Endothelial cell of umbilical vein (primary cell): ENCODE measurements around the gene TSPEAR. TPM values are rescaled to one million over a fixed set of nuclear protein-coding genes. Genes with fewer than 3 reads are reported as not detected.

Experiments used
- BruUV-seq: library from RNA; stranded (reverse); fragments of 400-500 nt; replicated peaks from 2 replicates; lab custom pipeline; 2021; lab: Mats Ljungman, UMichigan
- CTCF ChIA-PET: fragments of 300-600, 350-600 bp; sonication (Branson Sonifier 250); formaldehyde crosslinking; loops from one replicate; lab custom pipeline; 2021; ENCODE audit warnings: antibody characterized with exemption, inconsistent platforms; lab: Charles Lee
- POLR2A ChIA-PET: fragments of 300-600, 350-600 bp; sonication (Branson Sonifier 250); formaldehyde crosslinking; loops from one replicate; lab custom pipeline; 2021; ENCODE audit warnings: antibody characterized with exemption, inconsistent platforms; lab: Charles Lee
- DNase-seq: peaks from one replicate; pipeline ENCODE4 v3.0.0-alpha.2; 2011; ENCODE audit warnings: low read depth, low spot score
- FAIRE-seq: peaks from 2 replicates; lab custom pipeline; 2011; peaks lifted over from hg19 to GRCh38; lab: Jason Lieb, UNC
- H2AFZ ChIP-seq: 2 replicates; pipeline ENCODE4 v1.6.0; 2012; ENCODE audit warnings: low read depth, low read length, control low read depth, inconsistent platforms
- H3K27ac ChIP-seq: 2 replicates; pipeline ENCODE4 v1.5.1; 2011; ENCODE audit warnings: low read depth, mild to moderate bottlenecking, control low read depth, low read length, moderate library complexity; ENCODE audit not compliant: insufficient read depth
- H3K27me3 ChIP-seq, 2 experiments: 2 replicates each; pipeline versions ENCODE4 v1.6.0 to v1.6.1; 2011; ENCODE audit warnings: low read length in 2 of 2, mixed read lengths in 1 of 2; ENCODE audit not compliant: control insufficient read depth in 2 of 2, insufficient read depth in 2 of 2
- H3K36me3 ChIP-seq, 2 experiments: 2 replicates in 1 of 2; 3 replicates in 1 of 2; pipeline ENCODE4 v1.5.1; 2011; ENCODE audit warnings: low read length in 2 of 2, mild to moderate bottlenecking in 1 of 2, moderate library complexity in 1 of 2; ENCODE audit not compliant: control insufficient read depth in 2 of 2, insufficient read depth in 2 of 2; ENCODE audit errors: extremely low read depth in 1 of 2
- H3K4me1 ChIP-seq: 3 replicates; pipeline ENCODE4 v1.5.1; 2011; ENCODE audit warnings: mild to moderate bottlenecking, low read length; ENCODE audit not compliant: control insufficient read depth, insufficient read depth; ENCODE audit errors: extremely low read depth
- H3K4me2 ChIP-seq: 2 replicates; pipeline ENCODE4 v1.6.1; 2011; ENCODE audit warnings: low read length, control low read depth, mixed read lengths; ENCODE audit not compliant: insufficient read depth
- H3K4me3 ChIP-seq, 3 experiments: fragments of 200-600 bp in 1 of 3; sonication (generic), shearing (Covaris generic) in 1 of 3; replicated peaks in 1 of 3; 2 replicates each; pipeline ENCODE4 v1.5.1; 2011 to 2016; ENCODE audit warnings: control low read depth in 3 of 3, low read length in 3 of 3, mild to moderate bottlenecking in 2 of 3, inconsistent platforms in 1 of 3, low read depth in 1 of 3, moderate library complexity in 1 of 3; ENCODE audit not compliant: insufficient read depth in 1 of 3
- H3K79me2 ChIP-seq: 2 replicates; pipeline ENCODE4 v1.6.0; 2012; ENCODE audit warnings: low read length, inconsistent platforms; ENCODE audit not compliant: control insufficient read depth, insufficient read depth
- H3K9ac ChIP-seq: replicated peaks from 2 replicates; pipeline ENCODE3; 2011; ENCODE audit warnings: low read length, control low read depth; ENCODE audit not compliant: insufficient read depth; ENCODE audit errors: extremely low read depth
- H3K9me1 ChIP-seq: replicated peaks from 3 replicates; pipeline ENCODE4 v1.6.0; 2011; ENCODE audit warnings: mild to moderate bottlenecking, low read length; ENCODE audit not compliant: control insufficient read depth, insufficient read depth; ENCODE audit errors: extremely low read depth
- H3K9me3 ChIP-seq: replicated peaks from 2 replicates; pipeline ENCODE4 v1.5.1; 2012; ENCODE audit warnings: low read length, inconsistent platforms; ENCODE audit not compliant: control insufficient read depth, insufficient read depth
- H4K20me1 ChIP-seq: replicated peaks from 2 replicates; pipeline ENCODE3; 2011; ENCODE audit warnings: mild to moderate bottlenecking, low read length; ENCODE audit not compliant: control insufficient read depth, insufficient read depth; ENCODE audit errors: extremely low read depth
- EZH2 ChIP-seq: IDR thresholded peaks from 2 replicates; pipeline ENCODE4 v1.6.1; 2012; ENCODE audit warnings: borderline replicate concordance, low read depth, mild to moderate bottlenecking, moderate library complexity, low read length, inconsistent platforms; ENCODE audit not compliant: severe bottlenecking
- FOS ChIP-seq: IDR thresholded peaks from 2 replicates; pipeline ENCODE4 v1.6.1; 2011; ENCODE audit warnings: mild to moderate bottlenecking, low read length, moderate library complexity, borderline replicate concordance; ENCODE audit not compliant: insufficient read depth
- GATA2 ChIP-seq: IDR thresholded peaks from 2 replicates; pipeline ENCODE4 v1.7.0; 2011; ENCODE audit warnings: low read depth, mild to moderate bottlenecking, moderate library complexity, mixed read lengths, low read length; ENCODE audit not compliant: insufficient read length, insufficient read depth
- JUN ChIP-seq: IDR thresholded peaks from 2 replicates; pipeline ENCODE4 v1.6.1; 2011; ENCODE audit warnings: borderline replicate concordance, low read depth; ENCODE audit not compliant: insufficient read length, insufficient read depth
- MYC ChIP-seq: IDR thresholded peaks from one replicate; pipeline ENCODE4 v1.6.1; 2011; ENCODE audit warnings: mild to moderate bottlenecking, low read depth, low read length
- POLR2A ChIP-seq: IDR thresholded peaks from 2 replicates; pipeline ENCODE4 v1.6.1; 2012; ENCODE audit warnings: low read depth, mild to moderate bottlenecking, control low read depth, low read length
- POLR2AphosphoS5 ChIP-seq: IDR thresholded peaks from 2 replicates; pipeline ENCODE4 v1.6.1; 2012; ENCODE audit warnings: low read depth, mild to moderate bottlenecking, control low read depth, low read length, moderate library complexity; ENCODE audit not compliant: insufficient read depth
- dilution Hi-C: fragments of 300-500 bp; cut with MboI; formaldehyde crosslinking; loops from one replicate; pipeline ENCODE4 v1.15.0; 2019; ENCODE audit warnings: low sequenced_read_pairs; ENCODE audit not compliant: extremely low pct_ligation_motif_present
- intact Hi-C: fragments of 100-400 bp; cut with micrococcal nuclease; formaldehyde crosslinking; loops from one replicate; pipeline ENCODE4 v1.10.0; 2022
- polyA plus RNA-seq, 4 experiments: library from polyadenylated mRNA; depleted of rRNA in 3 of 4; stranded (reverse) in 3 of 4; unstranded in 1 of 4; fragments of >200 nt; gene quantifications; 2 replicates each; pipeline versions ENCODE4 v1.2.1 to v1.2.3, GENCODE V29; 2011 to 2012; ENCODE audit warnings: missing spikeins in 1 of 4
- total RNA-seq: library from RNA; stranded (reverse); gene quantifications from 2 replicates; pipeline ENCODE4 v1.2.3, GENCODE V29; 2021
- TF ChIP-seq, protein P1 (sequence below), 2 donors: IDR thresholded peaks; 1 replicate in 1 of 2; 2 replicates in 1 of 2; pipeline ENCODE4 v1.5.1; 2011; ENCODE audit warnings: low read length in 2 of 2, mild to moderate bottlenecking in 2 of 2, moderate library complexity in 2 of 2, control low read depth in 1 of 2, inconsistent platforms in 1 of 2, low read depth in 1 of 2; ENCODE audit not compliant: insufficient read depth in 1 of 2; ENCODE audit errors: extremely low read depth in 1 of 2
- TF ChIP-seq, protein P2 (sequence below): IDR thresholded peaks from 2 replicates; pipeline ENCODE4 v1.6.1; 2011; ENCODE audit not compliant: insufficient read depth, insufficient read length

The TSPEAR gene
- total and polyA plus RNA-seq, 2 donors (not counting 3 experiments of a cell fraction or from before 2014, with no cell fraction given) = 0.01 TPM; not detected in 1

DNA sequence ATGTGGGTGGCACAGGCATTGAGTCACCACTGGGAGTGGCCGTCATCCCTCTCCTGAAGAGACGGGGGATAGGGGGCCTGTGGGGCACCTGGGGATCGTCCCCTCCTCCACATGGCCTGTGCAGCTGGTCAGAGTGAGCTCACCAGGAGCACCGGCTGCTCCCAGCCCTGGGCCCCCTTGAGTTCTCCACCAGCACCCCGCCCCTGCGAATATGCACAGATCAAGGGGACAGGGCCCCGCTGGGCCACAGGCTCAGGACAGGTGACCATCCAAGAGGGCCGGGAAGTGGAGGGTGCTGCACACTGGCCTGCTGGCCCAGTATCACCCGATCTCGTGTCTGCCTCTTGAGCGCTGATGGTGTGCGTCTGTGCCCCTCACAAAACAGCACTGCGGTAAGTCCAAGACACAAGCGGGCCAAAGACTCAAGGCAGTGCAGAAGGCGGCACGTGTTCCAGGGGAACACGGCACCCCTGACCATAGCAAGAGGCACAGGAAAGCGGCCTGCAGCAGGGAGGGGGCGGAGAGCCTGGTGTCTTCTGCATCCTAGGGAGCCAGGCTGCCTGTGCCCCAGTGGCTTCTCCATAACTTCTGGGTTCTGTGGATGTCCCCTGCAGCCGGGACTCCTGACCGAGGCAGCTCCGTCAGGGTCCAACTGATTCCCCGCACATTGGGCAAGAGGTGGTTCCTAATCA, 18.1 kb upstream of the TSPEAR start:
- Histone ChIP-seq H3K27ac (no peak overlapping the region), H3K4me1 (no peaks in the 10 kb centered on the region), H3K36me3 (no peaks in the 10 kb centered on the region), H4K20me1 (no peaks in the 10 kb centered on the region), H3K4me3 (no peak overlapping the region), H2AFZ (no peak overlapping the region), H3K79me2 (no peaks in the 10 kb centered on the region), H3K9me3 (no peaks in the 10 kb centered on the region), H3K9ac (no peak overlapping the region), H3K9me1 (no peaks in the 10 kb centered on the region), H3K4me2 (no peak overlapping the region), H3K27me3 (peaks cover 10 to 12% of the 10 kb centered on the region in 2 experiments)
- ChIA-PET POLR2A (no interaction called here), CTCF (no interaction called here)
- TF ChIP-seq, protein P1, sequence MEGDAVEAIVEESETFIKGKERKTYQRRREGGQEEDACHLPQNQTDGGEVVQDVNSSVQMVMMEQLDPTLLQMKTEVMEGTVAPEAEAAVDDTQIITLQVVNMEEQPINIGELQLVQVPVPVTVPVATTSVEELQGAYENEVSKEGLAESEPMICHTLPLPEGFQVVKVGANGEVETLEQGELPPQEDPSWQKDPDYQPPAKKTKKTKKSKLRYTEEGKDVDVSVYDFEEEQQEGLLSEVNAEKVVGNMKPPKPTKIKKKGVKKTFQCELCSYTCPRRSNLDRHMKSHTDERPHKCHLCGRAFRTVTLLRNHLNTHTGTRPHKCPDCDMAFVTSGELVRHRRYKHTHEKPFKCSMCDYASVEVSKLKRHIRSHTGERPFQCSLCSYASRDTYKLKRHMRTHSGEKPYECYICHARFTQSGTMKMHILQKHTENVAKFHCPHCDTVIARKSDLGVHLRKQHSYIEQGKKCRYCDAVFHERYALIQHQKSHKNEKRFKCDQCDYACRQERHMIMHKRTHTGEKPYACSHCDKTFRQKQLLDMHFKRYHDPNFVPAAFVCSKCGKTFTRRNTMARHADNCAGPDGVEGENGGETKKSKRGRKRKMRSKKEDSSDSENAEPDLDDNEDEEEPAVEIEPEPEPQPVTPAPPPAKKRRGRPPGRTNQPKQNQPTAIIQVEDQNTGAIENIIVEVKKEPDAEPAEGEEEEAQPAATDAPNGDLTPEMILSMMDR (IDR thresholded peaks at IDR 0.05; ENCODE audit: extremely low read depth in 1 of 2, insufficient read depth in 1 of 2, low read depth in 1 of 2, low read length in 2 of 2) = no peak
- TF ChIP-seq GATA2 (no peak), MYC (no peak), FOS (no peak), POLR2A (no peak), EZH2 (no peak), POLR2AphosphoS5 (no peak), JUN (no peak)
- TF ChIP-seq, protein P2, sequence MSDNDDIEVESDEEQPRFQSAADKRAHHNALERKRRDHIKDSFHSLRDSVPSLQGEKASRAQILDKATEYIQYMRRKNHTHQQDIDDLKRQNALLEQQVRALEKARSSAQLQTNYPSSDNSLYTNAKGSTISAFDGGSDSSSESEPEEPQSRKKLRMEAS = no peak
- dilution Hi-C loops (no loop called here), intact Hi-C loops (no loop called here)
- FAIRE-seq (no peak), DNase-seq (no peak)
- BruUV-seq = no TSS peak
